SK-MEL-5 (cell line): ENCODE measurements around the gene C20orf204. TPM values are rescaled to one million over a fixed set of nuclear protein-coding genes. Genes with fewer than 3 reads are reported as not detected.
"Not testable (repeated sequence)": the region's sequence is repeated elsewhere in the genome, so short reads cannot be mapped to it uniquely, and the experiment has no call there.

Experiments
- DNase-seq: peaks from one replicate; pipeline ENCODE4 v3.0.0-alpha.2; 2016; ENCODE audit warnings: low read depth, low spot score
- in situ Hi-C: cut with HindIII; loops from 2 replicates; pipeline ENCODE4 v1.10.0; 2016; ENCODE audit warnings: low sequenced_read_pairs, high pct_unique_total_duplicates, low pct_unique_long_range_greater_than_20kb
- small RNA-seq, 2 experiments: library from RNA; depleted of rRNA; stranded (forward); fragments of <200 nt; gene quantifications; one replicate each; pipeline ENCODE3, GENCODE V24; 2014
- total RNA-seq: library from RNA; depleted of rRNA; stranded (reverse); fragments of >200 nt; shearing (Covaris generic); gene quantifications from 2 replicates; pipeline ENCODE4 v1.2.3, GENCODE V29; 2014; rRNA removed

C20orf204 gene
- total RNA-seq, 1 experiment from 2014 or later = 0.37 TPM

- DNase-seq = no peak
- in situ Hi-C loops = no loop called here
Observed at GRCh38 chr20:64083804-64084684, 48.1 kb downstream of the C20orf204 start, which contains the start of gene LKAAEAR1. Gene LKAAEAR1 (minus strand): TSS chr20:64084398. CDS start chr20:64084219, 179 bp downstream.

- no peak for DNase-seq
- in situ Hi-C loops = no loop called here
Observed at GRCh38 chr20:64084685-64085152, 48.7 kb downstream of the C20orf204 start.

GRCh38 chr20:64086801-64087200, 50.8 kb downstream of the C20orf204 start:
- no peak for DNase-seq
- in situ Hi-C loops = no loop called here

- in situ Hi-C loops, DNase-seq: not testable (repeated sequence)
Observed at GRCh38 chr20:64087226-64087825, 51.3 kb downstream of the C20orf204 start.

GRCh38 chr20:64088586-64088985, 52.6 kb downstream of the C20orf204 start:
- in situ Hi-C loops, DNase-seq: not testable (repeated sequence)

Small RNAs within 50 kb of the gene (small RNA-seq; reads per million reads assigned to genes)
- gene AL355803.1 (0 reads per million in 2 experiments), gene MIR6813 (0 reads per million in 2 experiments)

Other genes with a start within 250 kb of the C20orf204 start
- gene ZBTB46, start 204.9 kb upstream of the C20orf204 start, total RNA-seq = 1.0 and 1.6 TPM in 2 replicates
- gene ABHD16B, start 174.7 kb upstream of the C20orf204 start, total RNA-seq = not detected in 2 replicates
- gene TPD52L2, start 170.9 kb upstream of the C20orf204 start, total RNA-seq = 74.4 and 76.4 TPM in 2 replicates
- gene DNAJC5, start 141.1 kb upstream of the C20orf204 start, total RNA-seq = 52.7 and 58.1 TPM in 2 replicates
- gene UCKL1, start 79.8 kb upstream of the C20orf204 start, total RNA-seq = 21.5 and 23.2 TPM in 2 replicates
- gene ZNF512B, start 66.3 kb upstream of the C20orf204 start, total RNA-seq = 8.5 and 8.9 TPM in 2 replicates
- not detected in 2 replicates for gene SAMD10, start 56.5 kb upstream of the C20orf204 start, total RNA-seq
- 63.7 and 71.3 TPM in 2 replicates for gene PRPF6, start 55.0 kb upstream of the C20orf204 start, total RNA-seq
- gene SOX18, start 13.5 kb downstream of the C20orf204 start, total RNA-seq = 0.37 TPM in 1 of 2 replicates, not detected in the other
- 6.8 and 9.8 TPM in 2 replicates for gene TCEA2, start 27.0 kb downstream of the C20orf204 start, total RNA-seq
- 28.7 and 31.4 TPM in 2 replicates for gene RGS19, start 43.3 kb downstream of the C20orf204 start, total RNA-seq
- gene OPRL1, start 43.9 kb downstream of the C20orf204 start, total RNA-seq = 2.1 and 3.2 TPM in 2 replicates
- 1.1 TPM in 1 of 2 replicates, not detected in the other for gene LKAAEAR1, start 48.2 kb downstream of the C20orf204 start, total RNA-seq
- not detected in 2 replicates for gene NPBWR2, start 71.4 kb downstream of the C20orf204 start, total RNA-seq
- 0.29 and 1.8 TPM in 2 replicates for gene MYT1, start 128.3 kb downstream of the C20orf204 start, total RNA-seq
- 41.1 and 44.0 TPM in 2 replicates for gene PCMTD2, start 219.6 kb downstream of the C20orf204 start, total RNA-seq